Small intestine (tissue), 7 donors: ENCODE data around the gene MYO9B. TPM values are rescaled to one million over a fixed set of nuclear protein-coding genes. Genes with fewer than 3 reads are reported as not detected.
"Not testable (repeated sequence)": the region's sequence is repeated elsewhere in the genome, so short reads cannot be mapped to it uniquely, and the experiment has no call there.

Experiments used
- DNase-seq, 2 donors: peaks; one replicate each; pipeline versions ENCODE4 v3.0.0 to v3.0.0-alpha.2; 2013
- FAIRE-seq: peaks from 2 replicates; lab custom pipeline; 2012; peaks lifted over from hg19 to GRCh38; lab: Jason Lieb, UNC
- H3K27ac ChIP-seq, 3 donors: one replicate each; pipeline ENCODE4 v1.5.1; 2013; ENCODE audit warnings: low read length in 2 of 3, mild to moderate bottlenecking in 2 of 3, control low read depth in 1 of 3, inconsistent platforms in 1 of 3, low read depth in 1 of 3, moderate library complexity in 1 of 3
- H3K27me3 ChIP-seq, 3 donors: one replicate each; pipeline ENCODE4 v1.6.1; 2013; ENCODE audit warnings: low read length in 3 of 3, inconsistent platforms in 1 of 3; ENCODE audit not compliant: control insufficient read depth in 3 of 3, insufficient read depth in 3 of 3
- H3K36me3 ChIP-seq, 3 donors: one replicate each; pipeline ENCODE4 v1.6.1; 2013; ENCODE audit warnings: low read length in 3 of 3, inconsistent platforms in 1 of 3, low read depth in 1 of 3, mild to moderate bottlenecking in 1 of 3, moderate library complexity in 1 of 3; ENCODE audit not compliant: control insufficient read depth in 3 of 3, insufficient read depth in 2 of 3
- H3K4me1 ChIP-seq, 3 donors: one replicate each; pipeline ENCODE4 v1.6.1; 2013; ENCODE audit warnings: low read length in 2 of 3, inconsistent platforms in 1 of 3, low read depth in 1 of 3, mild to moderate bottlenecking in 1 of 3, moderate library complexity in 1 of 3; ENCODE audit not compliant: control insufficient read depth in 3 of 3, insufficient read depth in 2 of 3
- H3K4me3 ChIP-seq, 3 donors: one replicate each; pipeline ENCODE4 v1.5.1; 2013; ENCODE audit warnings: low read length in 3 of 3, control low read depth in 1 of 3, inconsistent platforms in 1 of 3, low read depth in 1 of 3, mild to moderate bottlenecking in 1 of 3, moderate library complexity in 1 of 3
- H3K9me3 ChIP-seq, 2 donors: one replicate each; pipeline ENCODE4 v1.6.1; 2013; ENCODE audit warnings: low read depth in 1 of 2, low read length in 1 of 2; ENCODE audit not compliant: control insufficient read depth in 2 of 2, insufficient read depth in 1 of 2
- WGBS, 3 donors: extraction: QIAGEN DNeasy Blood & Tissue Kit; methylation state at CpG; one replicate each; pipeline ENCODE4 v1.1.7; 2013; 5-methylcytosine and 5-hydroxymethylcytosine counted together
- polyA plus RNA-seq, 4 donors: library from polyadenylated mRNA; stranded (reverse) in 3 of 4; unstranded in 1 of 4; fragments of 200-250 nt in 3 of 4; fragments of 120-200 nt in 1 of 4; gene quantifications; one replicate each; pipeline versions ENCODE4 v1.2.1 to v1.2.3, GENCODE V29; 2013
- donor health status: healthy with polysubstance abuse.
- donor health status: control.
- donor health status: control.
- donor health status: Bipolar disorder and iron deficiency.
- donor health status: healthy.

MYO9B gene
- polyA plus RNA-seq, 4 donors, result 31.6 to 62.1 (median 47.9) TPM

- Histone ChIP-seq H3K27me3 (no peaks in the 10 kb centered on the region), H3K4me3 (no peak overlapping the region), H3K9me3 (peaks cover 0 to 4% of the 10 kb centered on the region in 2 donors), H3K36me3 (peaks cover 0 to 28% (median 0%) of the 10 kb centered on the region in 3 donors), H3K27ac (peak overlapping the region in 2 of 3 donors; percentile 51 to 74), H3K4me1 (peaks cover 0 to 9% (median 5%) of the 10 kb centered on the region in 3 donors)
- DNase-seq, result no peak
- no peak for FAIRE-seq
- WGBS, 3 donors, result 77 to 95% (median 82%) methylated on average over 5 of the region's 5 CpGs
Measured at GRCh38 chr19:17088552-17088951, 13.0 kb downstream of the MYO9B start.

- H3K4me1 ChIP-seq, result peaks cover 0 to 9% (median 5%) of the 10 kb centered on the region in 3 donors
Measured at GRCh38 chr19:17090583-17090982, 15.0 kb downstream of the MYO9B start.

GRCh38 chr19:17091758-17092333 is 16.3 kb downstream of the MYO9B start:
- Histone ChIP-seq H3K4me1 (peaks cover 0 to 9% (median 5%) of the 10 kb centered on the region in 3 donors), H3K4me3 (no peak overlapping the region), H3K36me3 (peaks cover 0 to 17% (median 0%) of the 10 kb centered on the region in 3 donors), H3K27ac (peak overlapping the region in 1 of 3 donors; percentile 32), H3K9me3 (peaks cover 0 to 9% of the 10 kb centered on the region in 2 donors), H3K27me3 (no peaks in the 10 kb centered on the region)
- FAIRE-seq, result no peak
- DNase-seq, result no peak
- WGBS, 3 donors, result 66 to 85% (median 84%) methylated on average over 14 to 15 of the region's 15 CpGs

More at GRCh38 chr19:17090583-17090982, 15.0 kb downstream of the MYO9B start:
- Histone ChIP-seq H3K27ac (peak overlapping the region in 2 of 3 donors; percentile 74 to 79), H3K9me3 (peaks cover 0 to 9% of the 10 kb centered on the region in 2 donors), H3K27me3 (no peaks in the 10 kb centered on the region), H3K36me3 (peaks cover 0 to 28% (median 0%) of the 10 kb centered on the region in 3 donors), H3K4me3 (no peak overlapping the region)
- DNase-seq (no peak), FAIRE-seq (no peak)
- whole genome bisulfite sequencing, 3 donors, result 62 to 87% (median 72%) methylated on average over 9 of the region's 9 CpGs

- Histone ChIP-seq H3K27me3 (no peaks in the 10 kb centered on the region), H3K27ac (no peak overlapping the region), H3K9me3 (peaks cover 0 to 9% of the 10 kb centered on the region in 2 donors), H3K4me1 (peaks cover 2 to 9% (median 8%) of the 10 kb centered on the region in 3 donors), H3K4me3 (no peak overlapping the region), H3K36me3 (peaks cover 0 to 11% (median 0%) of the 10 kb centered on the region in 3 donors)
- FAIRE-seq, result no peak
- 85 to 96% (median 95%) methylated on average over 2 of the region's 2 CpGs for WGBS, 3 donors
- DNase-seq, result no peak
Measured at GRCh38 chr19:17092696-17093095, 17.1 kb downstream of the MYO9B start.

- not testable (repeated sequence) for H3K9me3 ChIP-seq, FAIRE-seq, DNase-seq, H3K4me3 ChIP-seq, H3K27me3 ChIP-seq, H3K4me1 ChIP-seq
- peak overlapping the region in 2 of 3 donors; percentile 22 to 77 for H3K27ac ChIP-seq
- 90 to 97% (median 91%) methylated on average over 3 of the region's 3 CpGs for WGBS, 3 donors
- H3K36me3 ChIP-seq, result peaks cover 0 to 16% (median 0%) of the 10 kb centered on the region in 3 donors
Measured at GRCh38 chr19:17094694-17095093, 19.1 kb downstream of the MYO9B start.

- Histone ChIP-seq H3K27me3 (no peaks in the 10 kb centered on the region), H3K9me3 (peaks cover 0 to 9% of the 10 kb centered on the region in 2 donors), H3K27ac (peak overlapping the region in 2 of 3 donors; percentile 22 to 86), H3K36me3 (peaks cover 0 to 16% (median 0%) of the 10 kb centered on the region in 3 donors), H3K4me3 (no peak overlapping the region), H3K4me1 (peaks cover 0 to 8% (median 2%) of the 10 kb centered on the region in 3 donors)
- DNase-seq (no peak), FAIRE-seq (no peak)
- WGBS, 3 donors, result 81 to 93% (median 93%) methylated on average over 23 of the region's 23 CpGs
Measured at GRCh38 chr19:17095141-17095919, 19.8 kb downstream of the MYO9B start.

- FAIRE-seq, result no peak
- Histone ChIP-seq H3K36me3 (peaks cover 4 to 29% (median 7%) of the 10 kb centered on the region in 3 donors), H3K9me3 (peaks cover 0 to 8% of the 10 kb centered on the region in 2 donors), H3K4me1 (peaks cover 0 to 5% (median 2%) of the 10 kb centered on the region in 3 donors), H3K27me3 (no peaks in the 10 kb centered on the region), H3K27ac (peak overlapping the region in 1 of 3 donors; percentile 1), H3K4me3 (no peak overlapping the region)
- DNase-seq, result peak in 1 of 2 donors; percentile 33
- WGBS, 3 donors, result 77 to 79% (median 77%) methylated on average over 8 of the region's 8 CpGs
Measured at GRCh38 chr19:17097593-17098126, 22.1 kb downstream of the MYO9B start.

- Histone ChIP-seq H3K27me3 (no peaks in the 10 kb centered on the region), H3K4me1 (peaks cover 0 to 5% (median 2%) of the 10 kb centered on the region in 3 donors), H3K4me3 (no peak overlapping the region), H3K36me3 (peaks cover 4 to 34% (median 10%) of the 10 kb centered on the region in 3 donors), H3K27ac (peak overlapping the region in 1 of 3 donors; percentile 42), H3K9me3 (peaks cover 0 to 14% of the 10 kb centered on the region in 2 donors)
- no peak for DNase-seq
- no peak for FAIRE-seq
- WGBS, 3 donors, result 95 to 98% (median 98%) methylated on average over 9 of the region's 9 CpGs
Measured at GRCh38 chr19:17098326-17098725, 22.7 kb downstream of the MYO9B start.
